ENCODE measurements around the gene SMARCC1.

DNA sequence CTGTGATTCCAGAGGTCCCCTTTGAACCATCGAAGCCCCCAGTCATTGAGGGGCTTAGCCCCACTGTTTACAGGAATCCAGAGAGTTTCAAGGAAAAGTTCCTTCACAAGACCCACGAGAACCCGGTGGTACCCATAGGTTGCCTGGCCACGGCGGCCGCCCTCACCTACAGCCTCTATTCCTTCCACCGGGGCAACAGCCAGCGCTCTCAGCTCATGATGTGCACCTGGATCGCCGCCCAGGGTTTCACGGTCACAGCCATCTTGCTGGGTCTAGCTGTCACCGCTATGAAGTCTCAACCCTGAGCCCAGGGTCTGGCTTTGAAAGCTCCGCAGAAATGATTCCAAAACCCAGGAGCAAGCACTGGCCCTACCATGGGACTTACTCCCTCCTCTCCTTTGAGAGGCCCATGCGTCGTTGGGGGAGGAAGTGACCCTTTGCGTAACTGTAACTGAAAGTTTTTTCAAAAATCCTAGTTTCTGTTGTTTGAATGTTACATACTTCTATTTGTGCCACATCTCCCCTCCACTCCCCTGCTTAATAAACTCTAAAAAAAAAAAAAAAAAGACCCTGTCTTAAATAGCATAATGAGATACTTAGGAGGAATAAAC lies 118.0 kb downstream of the SMARCC1 start:
- no peak for TF ChIP-seq EZH2phosphoT487 (IDR thresholded peaks at IDR 0.05; ENCODE audit: low read depth, severe bottlenecking, unreplicated experiment)
- TF ChIP-seq, protein P1, sequence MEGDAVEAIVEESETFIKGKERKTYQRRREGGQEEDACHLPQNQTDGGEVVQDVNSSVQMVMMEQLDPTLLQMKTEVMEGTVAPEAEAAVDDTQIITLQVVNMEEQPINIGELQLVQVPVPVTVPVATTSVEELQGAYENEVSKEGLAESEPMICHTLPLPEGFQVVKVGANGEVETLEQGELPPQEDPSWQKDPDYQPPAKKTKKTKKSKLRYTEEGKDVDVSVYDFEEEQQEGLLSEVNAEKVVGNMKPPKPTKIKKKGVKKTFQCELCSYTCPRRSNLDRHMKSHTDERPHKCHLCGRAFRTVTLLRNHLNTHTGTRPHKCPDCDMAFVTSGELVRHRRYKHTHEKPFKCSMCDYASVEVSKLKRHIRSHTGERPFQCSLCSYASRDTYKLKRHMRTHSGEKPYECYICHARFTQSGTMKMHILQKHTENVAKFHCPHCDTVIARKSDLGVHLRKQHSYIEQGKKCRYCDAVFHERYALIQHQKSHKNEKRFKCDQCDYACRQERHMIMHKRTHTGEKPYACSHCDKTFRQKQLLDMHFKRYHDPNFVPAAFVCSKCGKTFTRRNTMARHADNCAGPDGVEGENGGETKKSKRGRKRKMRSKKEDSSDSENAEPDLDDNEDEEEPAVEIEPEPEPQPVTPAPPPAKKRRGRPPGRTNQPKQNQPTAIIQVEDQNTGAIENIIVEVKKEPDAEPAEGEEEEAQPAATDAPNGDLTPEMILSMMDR (IDR thresholded peaks at IDR 0.05; ENCODE audit: poor library complexity), result no peak
